K562 (cell line): ENCODE results near the gene MYL12A. TPM values are rescaled to one million over a fixed set of nuclear protein-coding genes. Genes with fewer than 3 reads are reported as not detected.
A peak's percentile ranks its signal among the peaks of the same experiment; 100 is the strongest.

Experiments used
- ATAC-seq: fragments of 200-7000 bp; cut with Tn5 transposase; 3 replicates; pipeline ENCODE4 v1.9.1; 2020; ENCODE audit warnings: moderate library complexity
- BruUV-seq: library from RNA; stranded (reverse); fragments of 400-500 nt; replicated peaks from 2 replicates; lab custom pipeline; 2021; lab: Mats Ljungman, UMichigan
- CTCF ChIA-PET: fragments of 300-600 bp; formaldehyde crosslinking; extraction: SDS; loops from one replicate; lab custom pipeline; 2021; ENCODE audit warnings: low intra/inter-chr PET ratio; lab: Yijun Ruan, JAX
- POLR2A ChIA-PET: fragments of 300-600, 350-650 bp; sonication (Branson Sonifier 250); formaldehyde crosslinking; extraction: SDS; loops from one replicate; lab custom pipeline; 2021; ENCODE audit warnings: antibody characterized with exemption, inconsistent platforms; lab: Yijun Ruan, JAX
- DNase-seq, 4 experiments: peaks; one replicate each; pipeline versions ENCODE4 v3.0.0 to v3.0.0-alpha.2; 2011 to 2018; ENCODE audit warnings: low spot score in 3 of 4, mixed read lengths in 3 of 4; ENCODE audit errors: extremely low read depth in 1 of 4
- FAIRE-seq: peaks from 2 replicates; lab custom pipeline; 2011; peaks lifted over from hg19 to GRCh38; lab: Jason Lieb, UNC
- H2AFZ ChIP-seq: 2 replicates; pipeline ENCODE4 v1.6.0; 2011; ENCODE audit warnings: low read depth, low read length, control low read depth, inconsistent platforms
- H3K27ac ChIP-seq: fragments of 200-600 bp; 3 replicates; pipeline ENCODE4 v1.8.0; 2011; ENCODE audit warnings: low read depth, mild to moderate bottlenecking, control low read depth, inconsistent platforms, low read length, moderate library complexity, mixed read lengths; ENCODE audit errors: extremely low read depth
- H3K27me3 ChIP-seq, 2 experiments: fragments of 300-600 bp in 1 of 2; 2 replicates in 1 of 2; 3 replicates in 1 of 2; pipeline versions ENCODE4 v1.6.0 to v1.8.0; 2011; ENCODE audit warnings: inconsistent platforms in 2 of 2, low read length in 2 of 2, mild to moderate bottlenecking in 1 of 2, mixed read lengths in 1 of 2, moderate library complexity in 1 of 2; ENCODE audit not compliant: control insufficient read depth in 2 of 2, insufficient read depth in 2 of 2
- H3K36me3 ChIP-seq: fragments of 300-600 bp; 3 replicates; pipeline ENCODE4 v1.8.0; 2011; ENCODE audit warnings: mild to moderate bottlenecking, low read length, inconsistent platforms; ENCODE audit not compliant: control insufficient read depth, insufficient read depth
- H3K4me1 ChIP-seq, 2 experiments: fragments of 200-600 bp in 1 of 2; replicated peaks in 1 of 2; 2 replicates in 1 of 2; 3 replicates in 1 of 2; pipeline versions ENCODE4 v1.5.1 to v1.8.0; 2011; ENCODE audit warnings: inconsistent platforms in 2 of 2, low read length in 2 of 2, mild to moderate bottlenecking in 1 of 2, mixed read lengths in 1 of 2, moderate library complexity in 1 of 2; ENCODE audit not compliant: control insufficient read depth in 2 of 2, insufficient read depth in 2 of 2
- H3K4me2 ChIP-seq: 2 replicates; pipeline ENCODE4 v1.6.1; 2011; ENCODE audit warnings: low read length, control low read depth, inconsistent platforms, mixed read lengths; ENCODE audit not compliant: insufficient read depth
- H3K4me3 ChIP-seq: fragments of 200-600 bp; sonication (generic), shearing (Covaris generic); 2 replicates; pipeline ENCODE4 v1.5.1; 2016; ENCODE audit warnings: control low read depth, inconsistent platforms
- H3K79me2 ChIP-seq: fragments of 200-600 bp; 3 replicates; pipeline ENCODE4 v1.8.0; 2011; ENCODE audit warnings: low read length, inconsistent platforms; ENCODE audit not compliant: control insufficient read depth, insufficient read depth
- H3K9ac ChIP-seq, 2 experiments: 2 replicates each; pipeline versions ENCODE4 v1.6.0 to v1.6.1; 2011; ENCODE audit warnings: low read depth in 2 of 2, low read length in 2 of 2, control low read depth in 1 of 2, inconsistent platforms in 1 of 2, mild to moderate bottlenecking in 1 of 2, mixed read lengths in 1 of 2; ENCODE audit not compliant: insufficient read depth in 1 of 2
- H3K9me1 ChIP-seq: one replicate; pipeline ENCODE4 v1.6.0; 2011; ENCODE audit warnings: inconsistent platforms, mild to moderate bottlenecking, low read length, moderate library complexity; ENCODE audit not compliant: control insufficient read depth, insufficient read depth
- H3K9me3 ChIP-seq: replicated peaks from 2 replicates; pipeline ENCODE4 v1.5.1; 2011; ENCODE audit warnings: low read depth, low read length, inconsistent platforms; ENCODE audit not compliant: control insufficient read depth, insufficient read depth
- H4K20me1 ChIP-seq: replicated peaks from 2 replicates; pipeline ENCODE4 v1.6.1; 2011; ENCODE audit warnings: low read length, inconsistent platforms, mixed read lengths; ENCODE audit not compliant: control insufficient read depth, insufficient read depth
- BCOR ChIP-seq: fragments of 450-650 bp; IDR thresholded peaks from 2 replicates; pipeline ENCODE4 v1.6.1; 2016
- BDP1 ChIP-seq: IDR thresholded peaks from 3 replicates; pipeline ENCODE4 v1.6.1; 2011; ENCODE audit not compliant: insufficient read length, insufficient read depth
- FOXA1 ChIP-seq: fragments of 450-650 bp; IDR thresholded peaks from 2 replicates; pipeline ENCODE4 v1.6.1; 2016; ENCODE audit warnings: mild to moderate bottlenecking, borderline replicate concordance
- HMG20B ChIP-seq: fragments of 250-450 bp; sonication (Bioruptor Pico); IDR thresholded peaks from 2 replicates; pipeline ENCODE4 v1.5.0; 2021; ENCODE audit warnings: mild to moderate bottlenecking
- MTA2 ChIP-seq: fragments of 450-650 bp; IDR thresholded peaks from 2 replicates; pipeline ENCODE4 v1.6.1; 2016; ENCODE audit warnings: low read depth
- RAD21 ChIP-seq, 2 experiments: fragments of 250-450 bp in 1 of 2; fragments of 450-650 bp in 1 of 2; sonication (Bioruptor Pico) in 1 of 2; formaldehyde crosslinking in 1 of 2; IDR thresholded peaks in 1 of 2; conservative IDR thresholded peaks in 1 of 2; 2 replicates each; pipeline versions ENCODE4 v1.4.0 to v1.8.0; 2020 to 2022; ENCODE audit warnings: mild to moderate bottlenecking in 2 of 2, moderate library complexity in 1 of 2
- SAFB ChIP-seq: fragments of 200-400 bp; formaldehyde crosslinking; IDR thresholded peaks from 2 replicates; pipeline ENCODE4 v1.6.1; 2017; ENCODE audit warnings: low read depth, low read length, borderline replicate concordance
- SMAD1 ChIP-seq: fragments of 150-350 bp; IDR thresholded peaks from 2 replicates; pipeline ENCODE4 v1.6.1; 2014; ENCODE audit warnings: low read length, low read depth; ENCODE audit not compliant: partially characterized antibody
- SMARCB1 ChIP-seq: IDR thresholded peaks from 2 replicates; pipeline ENCODE4 v1.6.1; 2011; ENCODE audit warnings: improper control_type of control experiment, low read depth; ENCODE audit not compliant: insufficient read length
- SRF ChIP-seq, 2 experiments: fragments of 250-450, 450-650 bp in 1 of 2; sonication (Bioruptor Pico) in 1 of 2; sonication (generic) in 1 of 2; formaldehyde crosslinking; IDR thresholded peaks; 2 replicates each; pipeline versions ENCODE4 v1.5.0 to v1.5.1; 2020 to 2022; ENCODE audit warnings: mild to moderate bottlenecking in 1 of 2, missing genetic modification reagents in 1 of 2
- TAL1 ChIP-seq: fragments of 450-650 bp; IDR thresholded peaks from 2 replicates; pipeline ENCODE4 v1.6.1; 2016; ENCODE audit warnings: mild to moderate bottlenecking
- WGBS: fragments of 100-300 bp; shearing (Covaris generic); methylation state at CpG from one replicate; pipeline ENCODE4 v1.1.6; 2016; ENCODE audit warnings: low coverage, mixed read lengths; ENCODE audit not compliant: insufficient coverage; ENCODE audit errors: missing lambda C conversion rate; 5-methylcytosine and 5-hydroxymethylcytosine counted together
- in situ Hi-C: fragments of 300-500 bp; cut with MboI; formaldehyde crosslinking; loops from 4 replicates; pipeline ENCODE4 v1.15.0; 2018; ENCODE audit warnings: inconsistent platforms, mixed read lengths
- intact Hi-C: fragments of 100-400 bp; cut with micrococcal nuclease; formaldehyde crosslinking; loops from 2 replicates; pipeline ENCODE4 v1.14.2; 2022
- polyA plus RNA-seq, 8 experiments: library from polyadenylated mRNA; depleted of rRNA in 4 of 8; stranded (reverse) in 5 of 8; unstranded in 3 of 8; fragments of >200 nt; fragmentation: Nextera tagmentation in 2 of 8; fragmentation: Illumina TruSeq in 1 of 8; extraction: Ambion mirVana in 2 of 8; extraction: Trizol in 1 of 8; gene quantifications; 2 replicates each; pipeline versions ENCODE4 v1.2.1 to v1.2.3, GENCODE V29; 2011 to 2014; ENCODE audit warnings: inconsistent platforms in 1 of 8, missing spikeins in 1 of 8
- total RNA-seq, 7 experiments: library from RNA; depleted of rRNA in 6 of 7; stranded (reverse); fragments of >200 nt in 6 of 7; fragmentation: Illumina TruSeq in 2 of 7; extraction: Trizol in 2 of 7; gene quantifications; 2 replicates each; pipeline versions ENCODE4 v1.2.1 to v1.2.3, GENCODE V29; 2011 to 2021; ENCODE audit warnings: low replicate concordance in 1 of 7
- TF ChIP-seq, protein P1 (sequence below): fragments of 250-450 bp; sonication (Bioruptor Pico); IDR thresholded peaks from 2 replicates; pipeline ENCODE4 v1.4.0; 2020; ENCODE audit warnings: mild to moderate bottlenecking, moderate library complexity, borderline replicate concordance

Gene MYL12A
- total and polyA plus RNA-seq, 9 of the 15 experiments (the other 6 are each of a cell fraction or from before 2014, with no cell fraction given) = 308 to 1,031 (median 559) TPM

DNA sequence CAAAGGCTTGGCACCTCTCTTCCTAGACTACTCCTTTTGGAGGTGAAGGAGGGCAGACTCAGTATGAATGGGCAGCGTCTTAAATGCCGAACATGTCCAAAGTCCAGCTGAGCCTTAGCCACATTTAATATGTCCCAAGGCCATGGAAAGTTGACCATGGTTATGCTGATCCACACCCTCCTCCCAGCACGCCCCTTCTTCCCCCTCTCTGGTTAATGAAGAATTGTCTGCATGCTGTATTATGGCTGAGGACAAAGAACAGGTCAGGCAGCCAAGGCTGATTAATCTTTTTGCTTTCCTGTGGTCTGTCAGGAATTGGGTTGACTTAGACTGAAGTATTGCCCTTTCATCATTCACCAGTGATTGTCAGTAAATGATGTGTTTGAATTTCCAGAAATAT is 22.0 kb upstream of the MYL12A start:
- WGBS = 72% methylated on average over 2 of the region's 3 CpGs
- ChIA-PET POLR2A (interaction anchor here (0.6 kb wide), 2 partner anchors 22 to 378 kb away, joined by 3 read pairs; no protein-coding TSS in a partner anchor), CTCF (no interaction called here)
- H3K27ac ChIP-seq = no peak overlapping the region
- H3K27me3 ChIP-seq = no peaks in the 10 kb centered on the region
- no peaks in the 10 kb centered on the region for H3K79me2 ChIP-seq
- intact Hi-C loops (no loop called here), in situ Hi-C loops (no loop called here)
- no peaks in the 10 kb centered on the region for H4K20me1 ChIP-seq
- no peaks in the 10 kb centered on the region for H3K9me1 ChIP-seq
- no TSS peak for BruUV-seq
- H3K4me2 ChIP-seq = no peak overlapping the region
- TF ChIP-seq, protein P1, sequence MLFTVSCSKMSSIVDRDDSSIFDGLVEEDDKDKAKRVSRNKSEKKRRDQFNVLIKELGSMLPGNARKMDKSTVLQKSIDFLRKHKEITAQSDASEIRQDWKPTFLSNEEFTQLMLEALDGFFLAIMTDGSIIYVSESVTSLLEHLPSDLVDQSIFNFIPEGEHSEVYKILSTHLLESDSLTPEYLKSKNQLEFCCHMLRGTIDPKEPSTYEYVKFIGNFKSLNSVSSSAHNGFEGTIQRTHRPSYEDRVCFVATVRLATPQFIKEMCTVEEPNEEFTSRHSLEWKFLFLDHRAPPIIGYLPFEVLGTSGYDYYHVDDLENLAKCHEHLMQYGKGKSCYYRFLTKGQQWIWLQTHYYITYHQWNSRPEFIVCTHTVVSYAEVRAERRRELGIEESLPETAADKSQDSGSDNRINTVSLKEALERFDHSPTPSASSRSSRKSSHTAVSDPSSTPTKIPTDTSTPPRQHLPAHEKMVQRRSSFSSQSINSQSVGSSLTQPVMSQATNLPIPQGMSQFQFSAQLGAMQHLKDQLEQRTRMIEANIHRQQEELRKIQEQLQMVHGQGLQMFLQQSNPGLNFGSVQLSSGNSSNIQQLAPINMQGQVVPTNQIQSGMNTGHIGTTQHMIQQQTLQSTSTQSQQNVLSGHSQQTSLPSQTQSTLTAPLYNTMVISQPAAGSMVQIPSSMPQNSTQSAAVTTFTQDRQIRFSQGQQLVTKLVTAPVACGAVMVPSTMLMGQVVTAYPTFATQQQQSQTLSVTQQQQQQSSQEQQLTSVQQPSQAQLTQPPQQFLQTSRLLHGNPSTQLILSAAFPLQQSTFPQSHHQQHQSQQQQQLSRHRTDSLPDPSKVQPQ (CRISPR knock-in tag) = no peak
- FAIRE-seq (no peak), DNase-seq (no peak), ATAC-seq (no peak)
- no peak overlapping the region for H3K4me3 ChIP-seq
- no peak overlapping the region for H3K9ac ChIP-seq
- no peaks in the 10 kb centered on the region for H3K36me3 ChIP-seq
- no peaks in the 10 kb centered on the region for H3K9me3 ChIP-seq
- H3K4me1 ChIP-seq = no peaks in the 10 kb centered on the region; a peak in 1 of 5 replicates
- H2AFZ ChIP-seq = no peak overlapping the region

DNA sequence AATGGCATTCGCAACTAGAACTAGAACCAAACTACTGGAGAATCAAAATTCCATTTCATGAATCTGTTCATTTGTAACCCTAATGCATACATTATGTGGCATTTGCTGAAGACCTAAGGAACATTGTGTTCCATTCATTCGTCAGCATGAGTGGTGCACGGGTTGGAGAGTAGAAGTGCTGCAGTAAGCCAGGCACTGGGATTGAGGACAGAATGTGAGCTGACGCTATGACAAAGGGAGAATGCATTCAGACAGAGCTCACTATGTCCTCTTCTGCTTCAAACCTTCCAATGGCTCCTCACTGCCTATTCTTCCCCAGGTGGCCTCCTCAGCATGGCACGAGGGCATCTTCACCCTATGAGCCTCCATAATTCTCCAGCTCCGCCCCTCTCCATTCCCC is 21.6 kb upstream of the MYL12A start:
- Histone ChIP-seq H3K9me1 (no peaks in the 10 kb centered on the region), H3K27me3 (no peaks in the 10 kb centered on the region), H3K27ac (no peak overlapping the region), H4K20me1 (no peaks in the 10 kb centered on the region), H2AFZ (peak overlapping the region; percentile 54; the same call in 1 of the 2 replicates), H3K4me1 (no peaks in the 10 kb centered on the region; a peak in 1 of 5 replicates), H3K4me3 (no peak overlapping the region), H3K4me2 (peak overlapping the region; percentile 9; the same call in 1 of the 2 replicates), H3K79me2 (no peaks in the 10 kb centered on the region), H3K9ac (peak overlapping the region in 1 of 2 experiments; percentile 64; a peak in 2 of 4 replicates), H3K36me3 (no peaks in the 10 kb centered on the region), H3K9me3 (no peaks in the 10 kb centered on the region)
- peak; percentile 18; the same call in 1 of the 3 replicates for ATAC-seq
- intact Hi-C loops (no loop called here), in situ Hi-C loops (no loop called here)
- ChIA-PET POLR2A (interaction anchor here (0.6 to 2.3 kb wide), 4 partner anchors 9 to 377 kb away, joined by 3 to 9 read pairs (median 3); no protein-coding TSS in a partner anchor), CTCF (no interaction called here)
- WGBS = 39% methylated on average over 6 of the region's 6 CpGs
- no peak for FAIRE-seq
- no peak for TF ChIP-seq SMARCB1
- no peak for TF ChIP-seq HMG20B (CRISPR knock-in tag)
- TF ChIP-seq SMAD1 = no peak
- TF ChIP-seq TAL1 = no peak
- no peak for TF ChIP-seq BDP1
- TF ChIP-seq SRF (CRISPR knock-in tag; IDR thresholded peaks at IDR 0.05) = no peak
- TF ChIP-seq BCOR = no peak
- TF ChIP-seq FOXA1 = no peak
- TF ChIP-seq RAD21 (CRISPR knock-in tag; conservative IDR thresholded peaks at IDR 0.05 in 1 of 2, IDR thresholded peaks at IDR 0.05 in 1 of 2) = no peak
- TF ChIP-seq MTA2 = no peak
- TF ChIP-seq SAFB = no peak
- DNase-seq = no peak
- no TSS peak for BruUV-seq
